Stimulated activated CD4-positive, alpha-beta T cell treated with anti-CD3 and anti-CD28 coated beads, Interleukin-1b, Interleukin-23, amount 100 ng/mL, for 48 hours (primary cell): Measurements from ENCODE around the gene GPR89B.
"Not testable (repeated sequence)": the region's sequence is repeated elsewhere in the genome, so short reads cannot be mapped to it uniquely, and the experiment has no call there.

Experiments used
- DNase-seq: peaks from one replicate; pipeline ENCODE4 v3.0.0-alpha.2; 2020

Gene GPR89B

DNA sequence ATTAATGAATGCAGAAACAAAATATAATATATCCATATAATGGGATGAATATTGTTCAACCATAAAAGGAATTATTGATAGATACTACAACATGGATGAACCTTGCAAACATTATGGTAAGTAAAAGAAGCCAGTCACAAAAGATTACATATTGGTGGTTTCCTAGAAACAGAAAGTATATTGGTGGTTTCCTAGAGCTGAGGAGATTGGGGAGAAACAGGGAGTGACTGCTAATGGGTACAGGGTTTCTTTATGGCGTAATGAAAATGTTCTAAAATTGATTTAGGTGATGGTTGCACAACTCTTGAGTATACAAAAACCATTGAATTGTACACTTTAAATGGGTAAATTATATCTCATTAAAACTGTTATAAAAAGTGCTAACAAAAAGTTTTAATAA lies 14.3 kb downstream of the GPR89B start:
- not testable (repeated sequence) for DNase-seq

DNA sequence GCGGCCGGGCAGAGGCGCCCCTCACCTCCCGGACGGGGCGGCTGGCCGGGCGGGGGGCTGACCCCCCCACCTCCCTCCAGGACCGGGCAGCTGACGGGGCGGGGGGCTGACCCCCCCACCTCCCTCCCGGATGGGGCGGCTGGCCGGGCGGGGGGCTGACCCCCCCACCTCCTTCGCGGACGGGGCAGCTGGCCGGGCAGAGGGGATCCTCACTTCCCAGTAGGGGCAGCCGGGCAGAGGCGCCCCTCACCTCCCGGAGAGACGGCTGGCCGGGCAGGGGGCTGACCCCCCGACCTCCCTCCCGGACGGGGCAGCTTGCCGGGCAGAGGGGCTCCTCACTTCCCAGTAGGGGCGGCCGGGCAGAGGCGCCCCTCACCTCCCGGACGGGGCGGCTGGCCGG lies 21.3 kb downstream of the GPR89B start:
- DNase-seq, result not testable (repeated sequence)

DNA sequence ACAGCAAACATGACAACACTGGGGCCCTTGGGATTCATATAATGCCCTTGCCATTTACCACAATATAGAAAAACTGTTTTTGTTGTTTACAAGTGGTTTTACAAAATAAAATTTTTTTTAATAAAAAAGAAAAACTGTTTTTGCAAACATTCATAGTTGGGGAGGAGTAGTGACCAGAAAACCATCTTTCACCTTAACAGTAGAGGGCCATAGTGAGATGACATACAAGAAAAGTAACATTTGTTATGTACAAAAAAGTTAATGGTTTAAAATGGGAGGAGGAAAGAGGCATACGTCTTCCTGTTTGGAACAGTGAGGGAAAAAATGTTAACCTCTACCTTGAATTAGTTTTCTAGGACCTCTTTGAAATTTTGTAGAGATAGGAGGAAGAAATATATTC lies 30.7 kb downstream of the GPR89B start:
- not testable (repeated sequence) for DNase-seq

GRCh38 chr1:147959680-147960079 lies 31.5 kb downstream of the GPR89B start:
- not testable (repeated sequence) for DNase-seq

DNA sequence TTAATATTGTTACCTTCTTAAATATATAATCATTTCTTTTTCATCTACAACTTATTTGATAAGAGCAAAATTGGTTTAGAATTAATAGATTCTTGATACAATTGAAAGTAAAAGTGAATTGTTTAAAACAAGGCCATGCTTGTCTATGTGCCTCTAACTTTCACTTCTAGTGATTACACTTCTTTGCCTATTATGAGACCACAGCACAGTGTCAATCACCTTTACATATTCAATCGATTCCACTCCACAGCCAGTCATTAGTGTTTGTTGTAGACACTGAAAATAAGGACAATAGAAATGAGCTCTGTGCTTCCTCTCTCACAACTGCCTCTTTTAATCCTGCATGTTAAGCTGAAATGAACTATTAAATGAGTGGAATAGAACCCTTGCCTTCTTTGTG lies 36.4 kb downstream of the GPR89B start:
- not testable (repeated sequence) for DNase-seq

DNA sequence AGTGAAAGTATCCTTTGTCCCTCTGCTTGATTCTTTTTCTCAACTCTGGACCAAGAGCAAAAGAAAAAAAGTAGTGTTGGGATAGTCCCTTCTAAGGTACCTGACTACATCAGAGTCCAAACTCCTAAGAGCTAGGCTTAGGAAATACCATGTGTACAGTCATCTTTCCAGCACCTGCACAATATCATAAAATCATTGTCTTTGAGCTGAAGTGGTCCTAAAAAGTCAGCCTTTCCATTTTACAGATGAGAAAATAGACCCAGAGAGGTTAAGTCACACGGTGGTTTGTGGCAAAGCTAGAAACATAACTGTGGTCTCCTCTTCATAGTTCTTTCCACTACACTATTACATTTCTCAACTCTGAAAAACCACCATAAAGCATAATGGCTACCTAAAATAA lies 38.4 kb downstream of the GPR89B start:
- not testable (repeated sequence) for DNase-seq

- not testable (repeated sequence) for DNase-seq
These were observed 50.9 kb downstream of the GPR89B start for GRCh38 chr1:147978896-147979651.

DNA sequence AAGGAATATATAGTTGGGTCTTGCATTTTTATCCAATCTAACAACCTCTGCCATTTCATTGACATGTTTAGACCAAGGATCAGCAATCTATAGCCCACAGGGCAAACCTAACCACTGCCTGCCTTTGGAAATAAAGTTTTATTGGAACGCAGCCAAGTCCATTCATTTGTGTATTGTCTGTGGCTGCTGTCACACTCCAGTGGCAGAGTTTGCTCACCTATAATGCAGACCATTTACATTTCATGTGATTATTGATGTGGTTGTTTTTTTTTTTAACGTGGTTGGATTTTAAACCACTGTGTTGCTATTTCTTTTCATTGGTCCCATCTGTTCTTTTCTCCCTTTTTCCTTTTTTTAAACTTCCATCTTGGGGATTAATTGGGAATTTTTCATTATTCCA lies 57.2 kb downstream of the GPR89B start:
- not testable (repeated sequence) for DNase-seq

DNA sequence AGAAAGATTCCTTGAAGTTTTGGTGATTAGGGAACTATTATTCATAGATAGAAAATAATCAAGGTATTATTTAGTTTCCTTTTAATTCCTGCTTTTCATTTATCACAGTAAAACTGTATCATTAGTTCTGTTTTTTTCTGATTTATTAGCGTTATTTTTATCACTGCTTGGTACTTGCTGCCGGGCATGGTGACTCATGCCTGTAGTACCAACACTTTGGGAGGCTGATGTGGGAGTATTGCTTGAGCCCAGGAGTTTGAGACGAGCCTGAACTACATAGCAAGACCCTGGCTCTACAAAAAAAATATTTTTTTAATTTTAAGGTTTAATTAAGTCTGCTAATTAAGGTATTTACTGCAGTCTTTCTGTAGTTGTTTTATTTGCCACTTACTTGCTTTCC lies 59.7 kb downstream of the GPR89B start:
- not testable (repeated sequence) for DNase-seq

GRCh38 chr1:147992916-147993315 lies 64.7 kb downstream of the GPR89B start:
- not testable (repeated sequence) for DNase-seq

GRCh38 chr1:147993400-147993799 lies 65.2 kb downstream of the GPR89B start:
- not testable (repeated sequence) for DNase-seq

- not testable (repeated sequence) for DNase-seq
These were observed 65.8 kb downstream of the GPR89B start for GRCh38 chr1:147993825-147994615.

GRCh38 chr1:147996088-147996487 lies 67.9 kb downstream of the GPR89B start:
- not testable (repeated sequence) for DNase-seq

DNA sequence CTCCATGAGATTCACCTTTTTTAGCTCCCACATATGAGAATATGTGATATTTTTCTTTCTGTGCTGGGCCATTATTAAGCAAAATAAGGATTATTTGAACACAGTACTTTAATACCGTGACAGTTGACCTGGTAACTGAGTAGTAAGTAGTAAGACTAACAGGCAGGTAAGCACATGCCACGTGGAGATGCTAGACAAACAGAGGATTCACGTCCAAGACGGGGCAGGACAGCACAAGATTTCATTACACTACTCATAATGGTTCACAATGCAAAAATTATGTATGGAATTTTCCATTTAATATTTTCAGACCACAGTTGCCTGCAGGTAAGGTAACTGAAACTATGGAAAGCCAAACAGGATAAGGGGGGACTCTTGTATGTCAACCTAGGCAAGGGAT lies 79.5 kb downstream of the GPR89B start:
- DNase-seq, result not testable (repeated sequence)

- DNase-seq, result no peak
These were observed 82.3 kb downstream of the GPR89B start for GRCh38 chr1:148010527-148010926.

- DNase-seq, result not testable (repeated sequence)
These were observed 85.2 kb downstream of the GPR89B start for GRCh38 chr1:148013177-148014144.

- DNase-seq, result not testable (repeated sequence)
These were observed 86.3 kb downstream of the GPR89B start for GRCh38 chr1:148014289-148015200.

DNA sequence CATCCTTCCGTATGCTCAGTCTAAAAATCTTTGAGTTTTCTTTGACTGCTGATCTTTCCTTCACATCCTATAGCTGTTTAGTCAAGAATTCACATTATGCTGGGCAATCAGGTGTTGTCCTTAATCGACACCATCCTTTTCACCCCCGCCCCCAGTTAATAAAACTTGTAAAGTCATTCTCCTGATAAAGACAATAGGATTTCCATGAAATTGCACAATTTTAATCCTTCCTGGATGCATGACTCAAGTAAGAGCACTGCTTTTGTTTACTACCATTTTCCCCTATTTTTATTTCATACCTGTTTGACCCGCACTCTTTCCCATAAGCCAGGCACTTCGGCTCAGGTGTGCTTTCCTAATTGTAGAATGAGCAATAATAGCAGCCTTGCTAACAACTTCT lies 96.7 kb downstream of the GPR89B start:
- DNase-seq, result not testable (repeated sequence)

DNA sequence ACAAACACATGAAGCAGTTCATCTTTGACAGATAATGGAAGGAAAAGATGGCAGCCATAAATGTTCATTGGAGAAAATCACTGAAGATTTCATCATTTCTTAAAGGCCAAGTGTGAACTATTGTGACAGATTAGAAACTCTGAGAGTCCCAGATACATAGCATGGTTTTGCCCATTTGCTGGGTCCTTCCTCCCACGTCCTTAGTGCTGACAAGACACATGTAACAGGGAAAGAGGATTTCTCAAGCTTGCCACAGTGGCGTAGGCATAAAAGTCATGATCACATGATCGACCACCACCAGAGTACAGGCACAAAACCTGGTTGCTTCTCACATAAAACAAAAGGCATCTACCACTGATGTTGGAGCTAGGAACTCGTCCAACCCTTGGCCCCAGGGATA lies 98.8 kb downstream of the GPR89B start:
- not testable (repeated sequence) for DNase-seq

DNA sequence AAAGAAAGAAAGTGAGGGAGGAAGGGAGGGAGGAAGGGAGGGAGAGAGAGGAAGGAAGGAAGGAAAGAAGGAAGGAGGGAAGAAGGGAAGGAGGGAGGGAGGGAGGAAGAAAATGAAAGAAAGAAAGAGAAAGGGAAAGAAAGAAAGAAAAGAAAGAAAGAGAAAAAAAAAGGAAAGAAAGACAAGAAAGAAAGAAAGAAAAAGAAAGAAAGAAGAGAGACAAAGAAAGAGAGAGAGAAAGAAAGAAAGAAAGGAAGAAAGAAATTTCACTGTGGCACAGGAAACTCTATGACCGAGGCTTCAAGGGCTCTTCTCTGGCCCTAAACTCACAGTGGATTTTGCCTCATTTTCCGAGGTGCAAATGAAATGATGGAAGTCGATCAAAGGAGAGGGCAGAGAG lies 104.0 kb downstream of the GPR89B start:
- not testable (repeated sequence) for DNase-seq

- not testable (repeated sequence) for DNase-seq
These were observed 104.5 kb downstream of the GPR89B start for GRCh38 chr1:148032690-148033089.

DNA sequence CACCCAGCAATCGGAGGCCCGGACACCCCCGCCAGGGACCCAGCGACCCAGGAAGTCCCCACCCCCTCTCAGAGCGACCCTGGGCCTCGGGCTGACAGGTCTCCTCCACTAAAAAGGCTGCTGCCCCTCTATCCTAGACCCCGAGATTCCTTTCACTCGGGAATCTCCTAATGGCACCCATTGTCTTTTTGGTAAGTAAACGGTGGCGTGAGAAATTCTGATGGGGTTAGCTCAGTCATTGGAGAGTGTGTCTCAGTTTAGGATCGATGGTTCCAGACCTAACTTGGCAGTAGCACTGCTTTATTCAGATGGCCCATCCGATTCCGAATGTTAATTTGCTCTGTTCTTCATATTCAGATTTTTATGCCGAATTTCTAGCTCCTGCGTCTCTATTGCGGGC lies 104.9 kb downstream of the GPR89B start:
- DNase-seq, result not testable (repeated sequence)
